ENCODE results near the gene RNF38. TPM values are rescaled to one million over a fixed set of nuclear protein-coding genes. Genes with fewer than 3 reads are reported as not detected.

RNF38 gene
- total and polyA plus RNA-seq, 7 donors: 9.2 to 56.3 (median 38.5) TPM

GRCh38 chr9:36292641-36293040 is 107.4 kb downstream of the RNF38 start:
- 89% methylated on average over 12 of the region's 12 CpGs for WGBS, 2 donors
- Histone ChIP-seq H3K4me1 (no peaks in the 10 kb centered on the region), H3K9me3 (no peaks in the 10 kb centered on the region)

GRCh38 chr9:36290996-36291395 is 109.1 kb downstream of the RNF38 start:
- DNase-seq: no peak
- 92 to 93% methylated on average over 3 of the region's 3 CpGs for WGBS, 2 donors
- no peaks in the 10 kb centered on the region for H3K36me3 ChIP-seq
- H3K27ac ChIP-seq: no peak overlapping the region
- TF ChIP-seq POLR2A (IDR thresholded peaks at IDR 0.05) (no peak), POLR2AphosphoS5 (IDR thresholded peaks at IDR 0.05) (no peak), EP300 (IDR thresholded peaks at IDR 0.05) (no peak), CTCF (IDR thresholded peaks at IDR 0.05) (no peak)
- H3K9me3 ChIP-seq: no peaks in the 10 kb centered on the region
- H3K27me3 ChIP-seq: no peaks in the 10 kb centered on the region
- H3K4me3 ChIP-seq: no peak overlapping the region
- no peaks in the 10 kb centered on the region for H3K4me1 ChIP-seq
- intact Hi-C loops (cut with DNase I): no loop called here

More at GRCh38 chr9:36292641-36293040, 107.4 kb downstream of the RNF38 start:
- TF ChIP-seq POLR2AphosphoS5 (IDR thresholded peaks at IDR 0.05) (no peak), EP300 (IDR thresholded peaks at IDR 0.05) (no peak)
- intact Hi-C loops (cut with DNase I): no loop called here
- DNase-seq: no peak
- H3K36me3 ChIP-seq: no peaks in the 10 kb centered on the region
- no peak overlapping the region for H3K27ac ChIP-seq
- H3K27me3 ChIP-seq: no peaks in the 10 kb centered on the region
- no peak overlapping the region for H3K4me3 ChIP-seq

- no peaks in the 10 kb centered on the region for H3K36me3 ChIP-seq
- intact Hi-C loops (cut with DNase I): no loop called here
These were observed 110.1 kb downstream of the RNF38 start for GRCh38 chr9:36289836-36290435.

GRCh38 chr9:36288070-36288469 is 112.0 kb downstream of the RNF38 start:
- Histone ChIP-seq H3K4me3 (no peak overlapping the region), H3K9me3 (no peaks in the 10 kb centered on the region), H3K4me1 (no peaks in the 10 kb centered on the region), H3K27ac (no peak overlapping the region), H3K27me3 (no peaks in the 10 kb centered on the region), H3K36me3 (no peaks in the 10 kb centered on the region)
- intact Hi-C loops (cut with DNase I): no loop called here
- WGBS, 2 donors: 95 to 97% methylated on average over 3 of the region's 3 CpGs
- TF ChIP-seq POLR2A (IDR thresholded peaks at IDR 0.05) (no peak), CTCF (IDR thresholded peaks at IDR 0.05) (no peak), POLR2AphosphoS5 (IDR thresholded peaks at IDR 0.05) (no peak), EP300 (IDR thresholded peaks at IDR 0.05) (no peak)
- DNase-seq: no peak

More at GRCh38 chr9:36289836-36290435, 110.1 kb downstream of the RNF38 start:
- H3K4me3 ChIP-seq: no peak overlapping the region
- no peaks in the 10 kb centered on the region for H3K27me3 ChIP-seq
- H3K27ac ChIP-seq: no peak overlapping the region
- WGBS, 2 donors: 94% methylated on average over 3 of the region's 3 CpGs
- TF ChIP-seq POLR2A (IDR thresholded peaks at IDR 0.05) (no peak), CTCF (IDR thresholded peaks at IDR 0.05) (no peak), POLR2AphosphoS5 (IDR thresholded peaks at IDR 0.05) (no peak), EP300 (IDR thresholded peaks at IDR 0.05) (no peak)
- H3K4me1 ChIP-seq: no peaks in the 10 kb centered on the region
- H3K9me3 ChIP-seq: no peaks in the 10 kb centered on the region
- no peak for DNase-seq

Other genes with a start within 250 kb of the RNF38 start
- gene CCIN, start 230.9 kb downstream of the RNF38 start, total RNA-seq: 1 to 10 TPM in 1 of 4 donors, under 1 TPM in 2, not detected in 1; 0.71 to 2.5 (median 0.95) TPM
- under 1 TPM in 1 of 3 donors, not detected in 2; 0.07 TPM for gene CCIN, start 230.9 kb downstream of the RNF38 start, polyA plus RNA-seq
- 100 to 1,000 TPM; 151 to 176 (median 169) TPM for gene CLTA, start 209.3 kb downstream of the RNF38 start, total RNA-seq
- 100 to 1,000 TPM; 293 to 299 (median 295) TPM for gene CLTA, start 209.3 kb downstream of the RNF38 start, polyA plus RNA-seq
- 10 to 100 TPM; 22.5 to 28.2 (median 25.2) TPM for gene GNE, start 141.8 kb downstream of the RNF38 start, total RNA-seq
- 10 to 100 TPM; 44.3 to 74.0 (median 47.4) TPM for gene GNE, start 141.8 kb downstream of the RNF38 start, polyA plus RNA-seq
- gene MELK, start 172.6 kb upstream of the RNF38 start, total RNA-seq: 1 to 10 TPM in 1 of 4 donors, not detected in 3; 1.2 TPM
- gene MELK, start 172.6 kb upstream of the RNF38 start, polyA plus RNA-seq: 10 to 100 TPM in 1 of 3 donors, 1 to 10 TPM in 2; 1.8 to 10.8 (median 5.8) TPM